CD4-positive, alpha-beta T cell treated with Interleukin-15 for 1 hour (primary cell): ENCODE data around the gene RNFT2.
"Not testable (repeated sequence)": the region's sequence is repeated elsewhere in the genome, so short reads cannot be mapped to it uniquely, and the experiment has no call there.

ENCODE experiments used
- DNase-seq: peaks from one replicate; pipeline ENCODE4 v3.0.0-alpha.2; 2020

The RNFT2 gene

GRCh38 chr12:116745554-116745953 lies 7.4 kb downstream of the RNFT2 start:
- DNase-seq: no peak

GRCh38 chr12:116749884-116750283 lies 11.8 kb downstream of the RNFT2 start:
- DNase-seq: no peak

- DNase-seq: no peak
Measured at GRCh38 chr12:116750298-116750697, 12.2 kb downstream of the RNFT2 start.

DNA sequence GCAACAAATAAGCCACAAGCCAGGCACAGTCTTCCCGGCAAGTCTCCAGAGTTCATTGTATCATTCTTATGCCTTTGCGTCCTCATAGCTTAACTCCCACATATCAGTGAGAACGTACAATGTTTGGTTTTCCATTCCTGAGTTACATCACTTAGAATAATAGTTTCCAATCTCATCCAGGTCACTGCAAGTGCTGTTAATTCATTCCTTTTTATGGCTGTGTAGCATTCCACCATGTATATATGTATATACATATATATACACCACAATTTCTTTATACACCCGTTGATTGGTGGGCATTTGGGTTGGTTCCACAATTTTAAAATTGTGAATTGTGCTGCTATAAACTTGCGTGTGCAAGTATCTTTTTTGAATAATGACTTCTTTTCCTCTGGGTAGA lies 16.0 kb downstream of the RNFT2 start:
- not testable (repeated sequence) for DNase-seq

- not testable (repeated sequence) for DNase-seq
Measured at GRCh38 chr12:116754783-116755182, 16.7 kb downstream of the RNFT2 start.

- DNase-seq: peak; percentile 35
Measured at GRCh38 chr12:116759783-116760621, 21.9 kb downstream of the RNFT2 start.

GRCh38 chr12:116760622-116761020 lies 22.5 kb downstream of the RNFT2 start:
- DNase-seq: no peak

DNA sequence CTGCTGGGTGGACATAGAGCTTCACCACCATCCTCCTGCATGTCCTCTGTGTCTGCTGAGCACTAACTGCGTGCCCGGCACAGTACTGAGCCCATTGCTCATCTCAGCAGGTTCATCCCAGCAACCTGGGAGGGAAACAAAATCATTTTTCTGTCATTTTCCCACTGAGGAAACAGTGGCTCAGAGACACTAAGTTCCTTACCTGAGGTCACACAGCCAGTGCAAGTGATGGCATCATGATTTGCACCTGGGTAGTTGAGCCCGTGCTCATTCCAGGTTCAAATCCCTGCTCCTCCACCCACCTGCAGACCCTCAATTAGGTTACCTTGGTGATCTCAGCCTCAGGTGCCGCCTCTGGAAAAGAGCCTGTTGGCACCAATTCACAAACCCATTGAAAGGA lies 23.4 kb downstream of the RNFT2 start:
- DNase-seq: no peak

DNA sequence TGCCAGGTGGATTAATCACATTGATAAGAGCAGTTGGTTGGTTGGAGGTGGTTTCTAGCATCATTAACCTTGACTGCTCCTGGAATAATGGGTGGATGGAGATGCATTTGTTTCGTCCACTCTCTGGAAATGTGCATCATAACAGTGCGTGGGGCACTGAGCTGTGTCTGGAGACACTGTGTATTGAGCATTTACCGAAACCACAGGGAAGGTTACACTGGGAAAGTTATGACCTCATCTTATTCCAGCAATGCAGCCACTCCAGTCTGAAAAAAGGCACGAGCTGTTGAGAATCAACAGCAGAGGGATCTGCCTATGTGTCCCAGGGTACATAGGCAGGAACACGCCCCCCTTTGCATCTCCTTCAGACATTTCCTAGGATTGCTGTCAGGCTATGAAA lies 27.2 kb downstream of the RNFT2 start:
- DNase-seq: no peak

GRCh38 chr12:116766285-116766684 lies 28.2 kb downstream of the RNFT2 start:
- no peak for DNase-seq

GRCh38 chr12:116766746-116767145 lies 28.6 kb downstream of the RNFT2 start:
- no peak for DNase-seq

- DNase-seq: no peak
Measured at GRCh38 chr12:116771651-116772050, 33.5 kb downstream of the RNFT2 start.

DNA sequence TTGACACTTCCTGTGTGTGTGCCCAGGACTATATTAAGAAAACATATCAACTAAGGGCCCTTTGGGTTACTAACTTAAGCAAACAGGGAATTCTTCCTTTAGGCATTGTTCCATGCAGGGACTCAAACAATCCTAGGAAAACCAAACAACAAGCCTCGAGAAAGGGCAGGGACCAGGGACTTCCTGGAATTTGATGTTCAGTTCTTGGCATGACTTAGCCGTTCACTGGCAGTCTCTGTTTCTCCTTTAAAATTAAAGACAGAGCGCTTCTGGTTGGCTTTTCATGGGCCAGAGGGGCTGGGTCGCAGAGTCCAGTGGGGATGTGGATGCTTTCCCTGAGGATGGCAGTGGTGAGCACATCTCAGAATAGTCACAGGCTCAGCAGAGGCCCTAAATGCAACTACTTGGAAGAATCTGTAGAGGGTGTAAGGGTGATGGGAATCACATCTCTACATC lies 35.2 kb downstream of the RNFT2 start:
- DNase-seq: no peak

DNA sequence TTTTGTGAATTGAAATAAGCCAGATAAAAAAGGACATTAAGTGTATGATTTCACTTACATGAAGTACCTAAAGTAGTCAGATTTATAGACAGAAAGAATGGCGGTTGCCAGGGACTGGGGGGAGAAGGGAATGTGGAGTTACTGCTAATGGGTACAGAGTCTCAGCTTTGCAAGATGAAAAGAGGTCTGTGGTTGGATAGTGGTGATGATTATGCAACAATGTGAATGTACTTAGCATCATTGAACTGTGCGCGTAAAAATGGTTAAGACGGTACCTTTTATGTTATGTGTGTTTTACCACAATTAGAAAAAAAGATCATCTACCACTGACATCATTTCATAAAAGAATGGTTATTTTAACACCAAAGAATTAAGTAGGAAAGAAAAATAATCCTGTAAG lies 35.9 kb downstream of the RNFT2 start:
- DNase-seq: no peak

- no peak for DNase-seq
Measured at GRCh38 chr12:116777245-116777644, 39.1 kb downstream of the RNFT2 start.

DNA sequence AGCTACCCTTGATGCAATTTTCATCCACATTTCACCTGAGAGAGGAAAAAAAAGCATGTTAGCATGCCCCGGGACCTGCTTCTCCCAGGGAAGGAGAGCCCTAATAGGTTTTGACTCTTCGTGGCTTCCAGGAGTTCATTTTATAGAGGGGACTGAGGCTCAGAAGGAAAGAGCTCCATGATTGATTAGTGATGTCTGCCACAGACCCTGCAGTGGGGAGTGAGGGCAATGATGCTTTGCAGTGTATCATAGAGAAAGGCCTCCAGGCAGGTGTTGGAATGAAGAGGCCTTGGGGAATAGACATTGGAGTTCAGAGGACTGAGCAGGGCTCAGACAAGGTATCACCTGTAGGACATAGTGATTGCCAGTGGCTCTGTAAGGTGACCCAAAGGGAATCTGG lies 41.5 kb downstream of the RNFT2 start:
- DNase-seq: no peak

GRCh38 chr12:116780942-116781341 lies 42.8 kb downstream of the RNFT2 start:
- DNase-seq: no peak

DNA sequence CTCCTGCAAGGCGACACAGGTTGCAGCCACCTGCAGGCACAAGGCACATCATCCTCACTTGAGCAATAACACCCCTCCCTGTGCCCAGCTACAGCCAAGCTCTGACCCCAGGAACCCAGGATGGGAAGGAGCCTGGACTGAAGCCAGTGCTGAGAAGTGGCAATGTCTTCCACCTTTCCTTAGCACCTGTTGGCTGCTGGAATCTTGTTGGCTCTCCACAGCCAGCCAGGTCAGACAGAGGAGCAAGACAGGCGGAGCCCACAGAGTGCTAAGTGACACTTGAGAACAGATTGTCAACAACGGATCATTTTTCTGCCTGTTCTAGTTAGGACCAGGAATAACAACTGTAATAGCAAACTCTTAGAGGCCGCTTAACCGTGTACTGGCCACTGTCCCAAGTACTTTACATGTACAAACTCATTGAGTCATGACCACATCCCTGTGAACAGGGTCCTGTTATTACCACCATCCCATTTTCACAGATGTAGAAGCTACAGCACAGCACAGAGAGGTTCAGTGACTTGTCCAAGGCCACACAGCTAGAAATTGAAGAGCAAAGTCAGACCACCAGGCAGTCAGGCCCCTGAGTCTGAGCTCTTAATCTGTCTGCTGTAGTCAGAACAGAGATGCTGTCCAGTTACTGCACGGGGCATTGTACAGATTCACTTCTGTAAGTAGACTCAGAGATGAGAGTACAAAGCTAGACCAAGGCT lies 45.6 kb downstream of the RNFT2 start:
- no peak for DNase-seq

GRCh38 chr12:116784238-116784612 lies 46.1 kb downstream of the RNFT2 start:
- DNase-seq: no peak

DNA sequence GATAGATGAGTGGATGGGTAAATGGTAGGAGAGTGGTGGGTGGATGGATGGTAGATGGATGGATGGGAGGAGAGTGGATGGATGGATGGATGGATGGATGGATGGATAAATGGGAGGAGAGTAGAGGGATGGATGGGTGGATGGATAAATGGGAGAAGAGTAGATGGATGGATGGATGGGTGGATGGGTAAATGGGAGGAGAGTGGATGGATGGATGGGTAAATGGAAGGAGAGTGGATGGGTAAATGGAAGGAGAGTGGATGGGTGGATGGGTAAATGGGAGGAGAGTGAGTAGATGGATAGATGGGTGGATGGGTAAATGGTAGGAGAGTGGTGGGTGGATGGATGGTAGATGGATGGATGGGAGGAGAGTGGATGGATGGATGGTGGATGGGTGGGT lies 51.4 kb downstream of the RNFT2 start:
- not testable (repeated sequence) for DNase-seq

DNA sequence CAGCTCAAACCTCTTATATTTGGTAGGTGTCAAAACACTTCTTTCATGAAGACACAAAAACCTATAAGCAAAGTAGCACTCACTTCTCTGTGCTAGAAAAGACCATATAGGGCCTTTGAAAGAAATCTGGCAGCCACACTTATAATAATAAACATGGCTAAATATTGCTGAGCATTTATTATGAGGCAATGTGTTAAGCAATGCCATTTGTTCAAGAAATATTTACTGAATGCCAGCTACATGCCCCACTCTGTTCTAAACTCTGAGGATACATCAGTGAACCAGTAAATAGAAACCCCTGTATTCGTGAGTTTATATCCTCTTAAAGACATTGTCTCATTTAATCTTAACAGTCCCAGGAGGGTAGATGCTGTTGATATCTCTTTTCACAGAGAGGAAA lies 52.0 kb downstream of the RNFT2 start:
- no peak for DNase-seq

- DNase-seq: no peak
Measured at GRCh38 chr12:116792403-116792802, 54.3 kb downstream of the RNFT2 start.

DNA sequence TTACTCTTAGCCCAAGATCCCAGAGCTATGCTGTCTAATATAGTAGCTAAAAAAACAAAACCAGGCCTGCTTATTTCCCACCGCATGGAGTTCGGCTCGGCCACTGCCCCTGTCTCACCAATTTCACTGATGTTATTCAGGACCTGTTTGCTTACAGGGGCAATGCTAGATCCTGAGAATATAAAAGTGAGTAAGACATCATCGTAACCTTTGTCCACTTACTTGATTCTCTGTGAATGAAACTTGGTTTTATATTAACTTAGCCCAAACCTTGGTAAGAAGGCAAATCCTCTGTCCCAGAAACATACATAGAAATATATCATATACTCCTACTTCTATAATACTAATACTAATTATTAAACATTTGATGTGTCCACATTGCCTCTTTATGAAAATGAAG lies 56.6 kb downstream of the RNFT2 start:
- no peak for DNase-seq

DNA sequence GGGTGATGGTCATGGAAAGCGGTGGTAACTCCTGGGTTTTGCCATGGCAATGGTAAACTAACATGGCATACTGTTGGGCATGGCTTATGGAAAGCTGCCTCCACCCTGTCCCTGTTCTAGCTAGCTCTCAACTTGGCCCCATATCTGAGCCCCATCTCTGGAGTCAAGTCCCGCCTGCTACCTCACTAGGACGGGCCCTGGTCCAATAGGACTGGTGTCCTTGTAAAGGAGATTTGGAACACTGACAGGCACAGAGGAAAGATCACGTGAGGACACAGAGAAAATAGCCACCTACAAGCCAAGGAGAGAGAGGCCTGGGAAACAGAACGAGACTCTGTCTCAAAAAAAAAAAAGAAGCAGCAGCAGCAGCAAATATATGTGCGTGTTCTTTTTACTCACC lies 59.8 kb downstream of the RNFT2 start:
- no peak for DNase-seq
